Mammary epithelial cell (primary cell): ENCODE measurements around the gene OXT.

Experiments
- EZH2 ChIP-seq: IDR thresholded peaks from 2 replicates; pipeline ENCODE4 v1.6.1; 2012; ENCODE audit warnings: low read length, inconsistent platforms, borderline replicate concordance
- TF ChIP-seq, protein P1 (sequence below), 2 donors: IDR thresholded peaks in 1 of 2; conservative IDR thresholded peaks in 1 of 2; 2 replicates each; pipeline ENCODE4 v1.5.1; 2011 to 2012; ENCODE audit warnings: inconsistent platforms in 2 of 2, low read length in 2 of 2, mild to moderate bottlenecking in 2 of 2, control low read depth in 1 of 2, low read depth in 1 of 2; ENCODE audit not compliant: insufficient read depth in 1 of 2; ENCODE audit errors: extremely low read depth in 1 of 2

DNA sequence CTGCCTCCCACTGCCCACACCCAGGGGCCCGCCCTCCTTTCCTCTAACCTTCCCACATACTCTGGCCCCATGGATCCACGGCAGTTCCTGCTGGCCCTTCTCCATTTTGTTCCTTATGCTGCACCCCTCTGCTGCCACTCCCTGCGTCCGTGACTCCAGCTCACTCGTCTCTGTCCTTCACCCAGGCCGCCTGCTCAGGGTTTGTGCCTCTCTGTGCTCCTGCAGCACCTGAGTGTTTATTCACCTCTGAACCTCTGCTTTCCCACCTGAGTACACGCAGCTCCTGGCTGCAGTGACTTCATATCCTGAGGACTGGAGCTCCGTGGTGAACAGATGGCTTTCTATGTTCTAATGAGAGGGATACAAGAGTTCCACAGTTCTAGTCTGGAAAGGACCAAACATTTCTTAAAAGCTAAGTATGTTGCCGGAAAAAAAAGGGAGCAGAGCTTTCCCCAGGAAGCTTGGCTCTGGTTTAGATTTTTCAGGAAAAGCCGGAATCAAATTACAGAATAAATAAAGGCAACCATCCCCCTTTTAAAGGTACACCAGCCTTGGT is 29.5 kb upstream of the OXT start:
- TF ChIP-seq, protein P1, sequence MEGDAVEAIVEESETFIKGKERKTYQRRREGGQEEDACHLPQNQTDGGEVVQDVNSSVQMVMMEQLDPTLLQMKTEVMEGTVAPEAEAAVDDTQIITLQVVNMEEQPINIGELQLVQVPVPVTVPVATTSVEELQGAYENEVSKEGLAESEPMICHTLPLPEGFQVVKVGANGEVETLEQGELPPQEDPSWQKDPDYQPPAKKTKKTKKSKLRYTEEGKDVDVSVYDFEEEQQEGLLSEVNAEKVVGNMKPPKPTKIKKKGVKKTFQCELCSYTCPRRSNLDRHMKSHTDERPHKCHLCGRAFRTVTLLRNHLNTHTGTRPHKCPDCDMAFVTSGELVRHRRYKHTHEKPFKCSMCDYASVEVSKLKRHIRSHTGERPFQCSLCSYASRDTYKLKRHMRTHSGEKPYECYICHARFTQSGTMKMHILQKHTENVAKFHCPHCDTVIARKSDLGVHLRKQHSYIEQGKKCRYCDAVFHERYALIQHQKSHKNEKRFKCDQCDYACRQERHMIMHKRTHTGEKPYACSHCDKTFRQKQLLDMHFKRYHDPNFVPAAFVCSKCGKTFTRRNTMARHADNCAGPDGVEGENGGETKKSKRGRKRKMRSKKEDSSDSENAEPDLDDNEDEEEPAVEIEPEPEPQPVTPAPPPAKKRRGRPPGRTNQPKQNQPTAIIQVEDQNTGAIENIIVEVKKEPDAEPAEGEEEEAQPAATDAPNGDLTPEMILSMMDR (conservative IDR thresholded peaks at IDR 0.05 in 1 of 2, IDR thresholded peaks at IDR 0.05 in 1 of 2; ENCODE audit: extremely low read depth in 1 of 2, insufficient read depth in 1 of 2, low read depth in 1 of 2, low read length in 2 of 2): no peak
- TF ChIP-seq EZH2: no peak
